ENCODE data around the gene PGAP3.

Gene PGAP3

DNA sequence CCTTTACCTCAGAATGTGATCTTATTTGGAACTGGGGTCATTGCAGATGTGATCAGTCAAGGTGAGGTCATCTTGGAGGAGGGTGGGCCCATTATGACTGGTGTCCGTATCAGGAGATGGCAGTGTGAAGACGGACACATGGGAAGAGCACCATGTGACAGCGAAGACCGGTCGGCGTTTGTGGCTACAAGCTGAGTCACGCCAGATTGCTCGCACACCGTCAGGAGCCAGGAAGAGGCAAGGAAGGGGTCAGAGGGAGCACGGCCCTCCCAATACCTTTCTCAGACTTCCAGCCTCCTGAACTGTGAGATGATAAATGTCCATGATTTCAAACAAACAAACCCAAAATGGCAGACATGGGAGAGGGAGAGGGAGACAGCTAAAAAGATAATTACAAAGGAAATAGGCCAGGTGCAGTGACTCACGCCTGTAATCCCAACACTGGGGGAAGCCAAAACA, 37.7 kb downstream of the PGAP3 start:
- TF ChIP-seq CTCF (IDR thresholded peaks at IDR 0.05; ENCODE audit: low read depth, low read length): no peak

DNA sequence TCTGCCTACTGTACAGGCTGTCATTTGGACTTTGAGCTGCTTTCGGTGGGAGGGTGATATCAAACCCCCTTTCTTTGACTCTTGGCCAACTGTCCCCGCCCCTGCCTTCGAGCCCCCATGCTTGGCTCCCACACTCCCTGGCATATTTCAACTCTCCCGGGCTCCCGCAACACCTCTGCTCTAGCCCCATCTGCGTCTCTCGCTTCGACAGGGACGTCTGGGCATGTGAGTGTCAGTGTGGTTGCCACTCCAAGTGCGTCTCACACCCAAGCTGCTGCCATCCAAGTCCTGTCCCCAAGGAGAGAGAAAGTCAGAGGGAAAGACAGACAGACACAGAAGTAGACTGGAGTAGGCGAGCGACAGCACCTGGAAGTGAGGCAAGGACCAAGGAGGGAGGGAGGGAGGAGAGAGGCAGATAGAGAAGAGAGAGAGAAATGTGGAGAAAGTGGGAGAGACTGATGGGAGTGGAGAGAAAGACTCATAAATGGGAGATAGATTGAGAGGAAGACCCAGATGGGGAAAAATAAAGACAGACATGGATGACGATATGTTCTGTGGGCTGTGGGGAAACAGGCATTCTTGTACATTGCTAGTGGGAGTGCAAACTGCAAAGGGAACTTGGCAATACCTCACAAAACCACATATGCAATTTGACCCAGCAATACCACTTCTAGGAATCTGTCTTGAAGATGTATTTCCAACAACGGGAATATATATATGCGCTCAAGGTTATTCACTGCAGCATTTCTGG, 39.1 kb downstream of the PGAP3 start:
- no peak for TF ChIP-seq CTCF (IDR thresholded peaks at IDR 0.05; ENCODE audit: low read depth, low read length)
- H3K4me3 ChIP-seq (ENCODE audit: low read depth, low read length): no peak overlapping the region

More for the DNA sequence above, 37.7 kb downstream of the PGAP3 start:
- H3K4me3 ChIP-seq (ENCODE audit: low read depth, low read length): no peak overlapping the region

- no peak for TF ChIP-seq CTCF (IDR thresholded peaks at IDR 0.05; ENCODE audit: low read depth, low read length)
- H3K4me3 ChIP-seq (ENCODE audit: low read depth, low read length): no peak overlapping the region
Observed at GRCh38 chr17:39647256-39647655, 40.6 kb downstream of the PGAP3 start.

GRCh38 chr17:39643271-39643670, 44.6 kb downstream of the PGAP3 start:
- TF ChIP-seq CTCF (IDR thresholded peaks at IDR 0.05; ENCODE audit: low read depth, low read length): no peak
- no peak overlapping the region for H3K4me3 ChIP-seq (ENCODE audit: low read depth, low read length)

GRCh38 chr17:39642291-39643074, 45.4 kb downstream of the PGAP3 start:
- no peak for TF ChIP-seq CTCF (IDR thresholded peaks at IDR 0.05; ENCODE audit: low read depth, low read length)
- H3K4me3 ChIP-seq (ENCODE audit: low read depth, low read length): no peak overlapping the region

DNA sequence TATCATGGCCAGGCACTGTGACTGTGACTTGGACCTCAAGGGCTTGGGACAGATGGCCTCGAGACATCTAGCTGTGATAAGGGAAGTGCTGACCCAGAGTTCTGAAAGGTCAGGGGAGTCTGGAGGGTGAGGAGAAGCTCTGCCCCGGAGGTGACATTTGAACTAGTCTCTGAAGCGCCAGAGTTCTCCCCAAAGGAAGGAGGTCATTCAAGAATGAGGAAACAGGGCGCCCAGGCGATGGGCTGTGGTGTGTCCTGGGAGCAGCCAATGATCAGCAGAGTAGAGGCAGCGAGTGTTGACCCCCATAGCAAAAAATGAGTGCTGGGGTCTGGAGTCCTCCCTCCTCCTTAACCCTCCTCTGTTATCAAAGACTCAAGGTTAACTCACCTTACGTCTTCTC, 46.0 kb downstream of the PGAP3 start:
- no peak for TF ChIP-seq CTCF (IDR thresholded peaks at IDR 0.05; ENCODE audit: low read depth, low read length)

DNA sequence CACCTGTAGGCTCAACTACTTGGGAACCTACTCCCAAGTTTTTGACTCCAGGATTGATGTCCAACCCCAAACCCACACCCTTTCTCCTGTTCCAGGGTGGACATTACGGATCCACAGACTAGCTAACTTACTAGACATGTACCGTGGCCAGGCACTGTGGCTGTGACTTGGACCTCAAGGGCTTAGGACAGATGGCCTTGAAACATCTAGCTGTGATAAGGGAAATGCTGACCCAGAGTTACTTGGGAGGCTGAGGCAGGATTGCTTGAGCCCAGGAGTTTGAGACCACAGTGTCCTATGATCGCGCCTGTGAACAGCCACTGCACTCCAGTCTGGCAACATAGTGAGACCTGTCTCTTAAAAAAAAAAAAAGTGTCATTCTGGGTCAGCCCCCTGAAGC, 46.8 kb downstream of the PGAP3 start:
- no peak overlapping the region for H3K4me3 ChIP-seq (ENCODE audit: low read depth, low read length)
- TF ChIP-seq CTCF (IDR thresholded peaks at IDR 0.05; ENCODE audit: low read depth, low read length): no peak

More for the DNA sequence above, 46.0 kb downstream of the PGAP3 start:
- no peak overlapping the region for H3K4me3 ChIP-seq (ENCODE audit: low read depth, low read length)

Measured in WI38 (cell line).